T-helper 17 cell (primary cell): ENCODE data around the gene LUZP2. TPM values are rescaled to one million over a fixed set of nuclear protein-coding genes. Genes with fewer than 3 reads are reported as not detected.

ENCODE experiments used
- ATAC-seq: fragments of 150-1000 bp; cut with Tn5 transposase; 2 replicates; pipeline ENCODE4 v1.10.0; 2021; ENCODE audit warnings: mild to moderate bottlenecking, moderate library complexity
- DNase-seq, 3 donors: peaks; one replicate each; pipeline versions ENCODE4 v3.0.0 to v3.0.0-alpha.2; 2020 to 2021
- H3K9me3 ChIP-seq: one replicate; pipeline ENCODE4 v1.7.0; 2013; ENCODE audit warnings: low read length, mild to moderate bottlenecking; ENCODE audit not compliant: control insufficient read depth, poor library complexity, severe bottlenecking
- H3K27ac Mint-ChIP-seq: one replicate; pipeline ENCODE4 v1.8.0; 2022; ENCODE audit warnings: mild to moderate bottlenecking, moderate library complexity, mixed read lengths
- H3K27me3 Mint-ChIP-seq: one replicate; pipeline ENCODE4 v1.8.0; 2022; ENCODE audit warnings: mixed read lengths
- H3K36me3 Mint-ChIP-seq: one replicate; pipeline ENCODE4 v1.8.0; 2022; ENCODE audit warnings: low read depth, mixed read lengths
- H3K4me1 Mint-ChIP-seq: one replicate; pipeline ENCODE4 v1.8.0; 2022; ENCODE audit warnings: mild to moderate bottlenecking, mixed read lengths
- H3K4me3 Mint-ChIP-seq: one replicate; pipeline ENCODE4 v1.8.0; 2022; ENCODE audit warnings: mild to moderate bottlenecking, moderate library complexity, mixed read lengths
- total RNA-seq, 4 donors: library from RNA in 2 of 4; stranded (reverse) in 2 of 4; gene quantifications; one replicate each; pipeline ENCODE4 v1.2.3 and lab custom pipeline; 2022 to 2026

Gene LUZP2
- total RNA-seq, 2 donors from 2014 or later, result not detected

DNA sequence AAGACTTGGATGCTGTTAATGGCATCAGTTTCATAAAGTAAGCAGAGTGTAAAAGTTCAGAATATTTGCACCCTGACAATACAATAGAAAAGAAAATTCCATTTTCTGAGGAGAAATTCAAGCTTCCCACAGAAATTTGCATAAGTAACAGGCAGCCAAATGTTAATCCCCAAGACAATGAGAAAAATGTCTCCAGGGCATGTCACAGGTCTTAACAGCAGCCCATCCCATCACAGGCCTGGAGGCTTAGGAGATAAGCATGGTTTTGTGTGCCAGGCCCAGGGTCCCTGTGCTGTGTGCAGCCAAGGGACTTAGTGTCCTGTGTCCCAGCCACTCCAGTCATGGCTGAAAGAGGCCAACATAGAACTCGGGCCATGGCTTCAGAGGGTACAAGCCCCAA lies 347.6 kb downstream of the LUZP2 start:
- no peak for ATAC-seq
- no peak overlapping the region for H3K27ac Mint-ChIP-seq
- no peak for DNase-seq
- H3K9me3 ChIP-seq, result no peaks in the 10 kb centered on the region
- no peak overlapping the region for H3K4me3 Mint-ChIP-seq
- no peaks in the 10 kb centered on the region for H3K4me1 Mint-ChIP-seq
- no peaks in the 10 kb centered on the region for H3K27me3 Mint-ChIP-seq
- H3K36me3 Mint-ChIP-seq, result no peaks in the 10 kb centered on the region

GRCh38 chr11:24848857-24849256 lies 352.0 kb downstream of the LUZP2 start:
- no peaks in the 10 kb centered on the region for H3K36me3 Mint-ChIP-seq
- ATAC-seq (no peak), DNase-seq (no peak)
- no peak overlapping the region for H3K4me3 Mint-ChIP-seq
- no peaks in the 10 kb centered on the region for H3K4me1 Mint-ChIP-seq
- no peaks in the 10 kb centered on the region for H3K27me3 Mint-ChIP-seq
- H3K27ac Mint-ChIP-seq, result no peak overlapping the region
- H3K9me3 ChIP-seq, result no peaks in the 10 kb centered on the region

- ATAC-seq, result no peak
- H3K27me3 Mint-ChIP-seq, result no peaks in the 10 kb centered on the region
- no peaks in the 10 kb centered on the region for H3K36me3 Mint-ChIP-seq
- DNase-seq, result no peak
- H3K9me3 ChIP-seq, result no peaks in the 10 kb centered on the region
- no peaks in the 10 kb centered on the region for H3K4me1 Mint-ChIP-seq
- no peak overlapping the region for H3K4me3 Mint-ChIP-seq
- H3K27ac Mint-ChIP-seq, result no peak overlapping the region
These were observed 359.1 kb downstream of the LUZP2 start for GRCh38 chr11:24855951-24856350.

GRCh38 chr11:24859801-24860300 lies 363.0 kb downstream of the LUZP2 start:
- H3K27me3 Mint-ChIP-seq, result no peaks in the 10 kb centered on the region
- DNase-seq (no peak), ATAC-seq (no peak)
- no peak overlapping the region for H3K4me3 Mint-ChIP-seq
- H3K36me3 Mint-ChIP-seq, result no peaks in the 10 kb centered on the region
- no peaks in the 10 kb centered on the region for H3K4me1 Mint-ChIP-seq
- H3K9me3 ChIP-seq, result no peaks in the 10 kb centered on the region
- H3K27ac Mint-ChIP-seq, result no peak overlapping the region

- Mint-ChIP-seq H3K4me1 (no peaks in the 10 kb centered on the region), H3K27ac (no peak overlapping the region), H3K27me3 (no peaks in the 10 kb centered on the region), H3K36me3 (no peaks in the 10 kb centered on the region), H3K4me3 (no peak overlapping the region)
- ATAC-seq (no peak), DNase-seq (no peak)
- H3K9me3 ChIP-seq, result no peaks in the 10 kb centered on the region
These were observed 364.6 kb downstream of the LUZP2 start for GRCh38 chr11:24861440-24861839.

GRCh38 chr11:24866743-24867142 lies 369.9 kb downstream of the LUZP2 start:
- H3K27ac Mint-ChIP-seq, result no peak overlapping the region
- DNase-seq (no peak), ATAC-seq (no peak)
- H3K27me3 Mint-ChIP-seq, result no peaks in the 10 kb centered on the region
- H3K9me3 ChIP-seq, result no peaks in the 10 kb centered on the region
- H3K4me3 Mint-ChIP-seq, result no peak overlapping the region
- no peaks in the 10 kb centered on the region for H3K4me1 Mint-ChIP-seq
- no peaks in the 10 kb centered on the region for H3K36me3 Mint-ChIP-seq

GRCh38 chr11:24870048-24870447 lies 373.2 kb downstream of the LUZP2 start:
- Mint-ChIP-seq H3K4me3 (no peak overlapping the region), H3K36me3 (no peaks in the 10 kb centered on the region), H3K4me1 (no peaks in the 10 kb centered on the region), H3K27me3 (no peaks in the 10 kb centered on the region), H3K27ac (no peak overlapping the region)
- DNase-seq (no peak), ATAC-seq (no peak)
- H3K9me3 ChIP-seq, result peaks cover 3% of the 10 kb centered on the region

GRCh38 chr11:24872186-24872585 lies 375.3 kb downstream of the LUZP2 start:
- Mint-ChIP-seq H3K4me3 (no peak overlapping the region), H3K4me1 (no peaks in the 10 kb centered on the region), H3K27me3 (no peaks in the 10 kb centered on the region), H3K36me3 (no peaks in the 10 kb centered on the region), H3K27ac (no peak overlapping the region)
- ATAC-seq (no peak), DNase-seq (no peak)
- peaks cover 3% of the 10 kb centered on the region for H3K9me3 ChIP-seq

DNA sequence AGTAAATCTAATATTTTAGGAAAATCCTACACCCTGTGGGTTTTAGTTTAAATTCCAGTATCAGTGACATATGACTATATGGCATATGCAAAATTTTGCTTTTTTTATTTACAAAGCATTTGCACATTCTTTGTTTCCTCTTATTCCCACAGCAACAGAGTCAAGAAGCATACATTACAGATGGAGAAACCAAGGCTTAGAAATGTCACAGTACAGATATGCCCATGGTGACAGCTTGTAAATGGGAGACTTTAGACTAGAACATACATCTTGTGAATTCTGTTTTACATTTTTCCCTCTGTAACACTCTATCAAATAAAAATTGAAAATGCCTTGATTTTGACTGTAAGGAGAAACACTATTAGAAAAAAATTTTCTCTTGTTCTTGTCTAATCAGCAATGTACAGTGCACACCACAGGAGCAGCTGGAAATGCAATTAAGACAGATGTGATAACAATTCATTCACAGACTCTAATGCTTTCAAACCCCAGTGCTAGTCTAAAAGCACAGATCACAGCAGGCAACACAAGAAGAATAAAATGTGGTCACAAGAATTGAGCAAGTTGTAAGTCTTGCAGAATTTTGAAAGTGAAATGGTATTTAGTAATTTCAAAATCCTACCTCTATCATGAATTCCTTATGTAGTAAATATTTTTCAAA lies 375.9 kb downstream of the LUZP2 start:
- Mint-ChIP-seq H3K27ac (no peak overlapping the region), H3K4me1 (no peaks in the 10 kb centered on the region), H3K36me3 (no peaks in the 10 kb centered on the region), H3K27me3 (no peaks in the 10 kb centered on the region), H3K4me3 (no peak overlapping the region)
- ATAC-seq (no peak), DNase-seq (no peak)
- H3K9me3 ChIP-seq, result peaks cover 3% of the 10 kb centered on the region

- no peak for ATAC-seq
- no peaks in the 10 kb centered on the region for H3K27me3 Mint-ChIP-seq
- no peaks in the 10 kb centered on the region for H3K36me3 Mint-ChIP-seq
- no peak for DNase-seq
- no peaks in the 10 kb centered on the region for H3K4me1 Mint-ChIP-seq
- no peak overlapping the region for H3K4me3 Mint-ChIP-seq
- no peaks in the 10 kb centered on the region for H3K9me3 ChIP-seq
- H3K27ac Mint-ChIP-seq, result no peak overlapping the region
These were observed 384.1 kb downstream of the LUZP2 start for GRCh38 chr11:24880962-24881361.

- DNase-seq (no peak), ATAC-seq (no peak)
- Mint-ChIP-seq H3K27me3 (no peaks in the 10 kb centered on the region), H3K36me3 (no peaks in the 10 kb centered on the region), H3K4me3 (no peak overlapping the region), H3K27ac (no peak overlapping the region), H3K4me1 (no peaks in the 10 kb centered on the region)
- no peaks in the 10 kb centered on the region for H3K9me3 ChIP-seq
These were observed 388.8 kb downstream of the LUZP2 start for GRCh38 chr11:24885580-24886173.

- no peak for ATAC-seq
- H3K4me1 Mint-ChIP-seq, result no peaks in the 10 kb centered on the region
- H3K36me3 Mint-ChIP-seq, result no peaks in the 10 kb centered on the region
These were observed 390.2 kb downstream of the LUZP2 start for GRCh38 chr11:24886880-24887619.

GRCh38 chr11:24890426-24890825 lies 393.6 kb downstream of the LUZP2 start:
- Mint-ChIP-seq H3K4me1 (no peaks in the 10 kb centered on the region), H3K27me3 (no peaks in the 10 kb centered on the region), H3K27ac (no peak overlapping the region), H3K4me3 (no peak overlapping the region), H3K36me3 (no peaks in the 10 kb centered on the region)
- ATAC-seq (no peak), DNase-seq (no peak)
- H3K9me3 ChIP-seq, result peaks cover 3% of the 10 kb centered on the region

More at GRCh38 chr11:24886880-24887619, 390.2 kb downstream of the LUZP2 start:
- H3K4me3 Mint-ChIP-seq, result no peak overlapping the region
- H3K27ac Mint-ChIP-seq, result no peak overlapping the region
- DNase-seq, result no peak
- no peaks in the 10 kb centered on the region for H3K9me3 ChIP-seq
- no peaks in the 10 kb centered on the region for H3K27me3 Mint-ChIP-seq
